ENCODE results near the gene MBOAT2. TPM values are rescaled to one million over a fixed set of nuclear protein-coding genes. Genes with fewer than 3 reads are reported as not detected.
A peak's percentile ranks its signal among the peaks of the same experiment; 100 is the strongest.

MBOAT2 gene
- total RNA-seq, 1 donor from 2014 or later: 84.0 TPM

- no peaks in the 10 kb centered on the region for H3K36me3 ChIP-seq
- H3K4me1 ChIP-seq: peaks cover 4% of the 10 kb centered on the region
- H3K9me3 ChIP-seq (ENCODE audit: low read depth): no peaks in the 10 kb centered on the region
- Mint-ChIP-seq H3K4me1 (peaks cover 9% of the 10 kb centered on the region), H3K27ac (no peak overlapping the region), H3K27me3 (ENCODE audit: insufficient read depth, low read depth) (no peaks in the 10 kb centered on the region), H3K4me3 (no peak overlapping the region), H3K9me3 (no peaks in the 10 kb centered on the region), H3K36me3 (peaks cover 21% of the 10 kb centered on the region)
- H3K9ac ChIP-seq: no peak overlapping the region
- H3K27ac ChIP-seq: no peak overlapping the region
- H3K27me3 ChIP-seq: no peaks in the 10 kb centered on the region
- no peaks in the 10 kb centered on the region for H4K20me1 ChIP-seq (ENCODE audit: low read depth)
- H3K4me3 ChIP-seq: no peak overlapping the region
- TF ChIP-seq CTCF (IDR thresholded peaks at IDR 0.05) (no peak), EZH2 (IDR thresholded peaks at IDR 0.05) (no peak), EZH2phosphoT487 (IDR thresholded peaks at IDR 0.05) (no peak)
- H3K4me2 ChIP-seq: no peak overlapping the region
- H3K79me2 ChIP-seq (ENCODE audit: low read depth): no peaks in the 10 kb centered on the region
- no peak for DNase-seq (ENCODE audit: low spot score)
- H3F3A ChIP-seq (ENCODE audit: low read depth): no peaks in the 10 kb centered on the region
- no peak overlapping the region for H2AFZ ChIP-seq (replicated peaks)
Measured at GRCh38 chr2:8939486-8940114, 63.9 kb downstream of the MBOAT2 start.

GRCh38 chr2:8938384-8938783 is 65.1 kb downstream of the MBOAT2 start:
- no peaks in the 10 kb centered on the region for H3F3A ChIP-seq (ENCODE audit: low read depth)
- H3K4me2 ChIP-seq: no peak overlapping the region
- Mint-ChIP-seq H3K4me3 (no peak overlapping the region), H3K27ac (peak overlapping the region; percentile 51), H3K27me3 (ENCODE audit: insufficient read depth, low read depth) (no peaks in the 10 kb centered on the region), H3K9me3 (no peaks in the 10 kb centered on the region), H3K36me3 (peaks cover 25% of the 10 kb centered on the region), H3K4me1 (peaks cover 9% of the 10 kb centered on the region)
- DNase-seq (ENCODE audit: low spot score): no peak
- H3K4me3 ChIP-seq: no peak overlapping the region
- H3K4me1 ChIP-seq: peaks cover 4% of the 10 kb centered on the region
- H3K9ac ChIP-seq: no peak overlapping the region
- H3K79me2 ChIP-seq (ENCODE audit: low read depth): no peaks in the 10 kb centered on the region
- H3K36me3 ChIP-seq: no peaks in the 10 kb centered on the region
- no peak for TF ChIP-seq CTCF (IDR thresholded peaks at IDR 0.05)
- TF ChIP-seq EZH2phosphoT487 (IDR thresholded peaks at IDR 0.05): no peak
- no peak for TF ChIP-seq EZH2 (IDR thresholded peaks at IDR 0.05)
- H2AFZ ChIP-seq (replicated peaks): no peak overlapping the region
- H4K20me1 ChIP-seq (ENCODE audit: low read depth): no peaks in the 10 kb centered on the region
- H3K27me3 ChIP-seq: no peaks in the 10 kb centered on the region
- H3K27ac ChIP-seq: no peak overlapping the region
- H3K9me3 ChIP-seq (ENCODE audit: low read depth): no peaks in the 10 kb centered on the region

GRCh38 chr2:8935982-8936381 is 67.5 kb downstream of the MBOAT2 start:
- Histone ChIP-seq H3K9me3 (ENCODE audit: low read depth) (no peaks in the 10 kb centered on the region), H2AFZ (replicated peaks) (no peak overlapping the region), H3K4me1 (peaks cover 4% of the 10 kb centered on the region), H3K4me2 (no peak overlapping the region), H4K20me1 (ENCODE audit: low read depth) (no peaks in the 10 kb centered on the region), H3K4me3 (no peak overlapping the region), H3K79me2 (ENCODE audit: low read depth) (no peaks in the 10 kb centered on the region), H3K27me3 (no peaks in the 10 kb centered on the region), H3K9ac (no peak overlapping the region), H3K36me3 (no peaks in the 10 kb centered on the region), H3K27ac (no peak overlapping the region), H3F3A (ENCODE audit: low read depth) (no peaks in the 10 kb centered on the region)
- H3K4me1 Mint-ChIP-seq: peaks cover 9% of the 10 kb centered on the region
- peaks cover 35% of the 10 kb centered on the region for H3K36me3 Mint-ChIP-seq
- peaks cover 2% of the 10 kb centered on the region for H3K9me3 Mint-ChIP-seq
- H3K4me3 Mint-ChIP-seq: no peak overlapping the region
- DNase-seq (ENCODE audit: low spot score): no peak
- no peak for TF ChIP-seq EZH2phosphoT487 (IDR thresholded peaks at IDR 0.05)
- no peak for TF ChIP-seq CTCF (IDR thresholded peaks at IDR 0.05)
- TF ChIP-seq EZH2 (IDR thresholded peaks at IDR 0.05): no peak
- no peak overlapping the region for H3K27ac Mint-ChIP-seq
- no peaks in the 10 kb centered on the region for H3K27me3 Mint-ChIP-seq (ENCODE audit: insufficient read depth, low read depth)

All from neural progenitor cell (in vitro differentiated cells).